Non-pigmented ciliary epithelial cell (primary cell): ENCODE measurements around the gene TOP1.
"Not testable (repeated sequence)": the region's sequence is repeated elsewhere in the genome, so short reads cannot be mapped to it uniquely, and the experiment has no call there.

Experiments used
- DNase-seq: peaks from one replicate; pipeline ENCODE4 v3.0.0-alpha.2; 2010; ENCODE audit warnings: low read depth

The TOP1 gene

GRCh38 chr20:41131594-41132387 lies 103.2 kb downstream of the TOP1 start:
- DNase-seq = no peak

GRCh38 chr20:41132388-41132775 lies 103.8 kb downstream of the TOP1 start:
- DNase-seq = not testable (repeated sequence)

- DNase-seq = no peak
Measured at GRCh38 chr20:41133709-41134361, 105.2 kb downstream of the TOP1 start.

- DNase-seq = no peak
Measured at GRCh38 chr20:41134362-41135186, 106.0 kb downstream of the TOP1 start.

GRCh38 chr20:41135187-41135887 lies 106.7 kb downstream of the TOP1 start:
- DNase-seq = no peak

- DNase-seq = no peak
Measured at GRCh38 chr20:41135888-41136679, 107.5 kb downstream of the TOP1 start.

- DNase-seq = no peak
Measured at GRCh38 chr20:41136680-41137613, 108.3 kb downstream of the TOP1 start, which contains the start of gene PLCG1. Gene PLCG1, plus strand, starts transcription at chr20:41137543. Its CDS starts 99 bp downstream, at chr20:41137642.

GRCh38 chr20:41137614-41138474 lies 109.2 kb downstream of the TOP1 start:
- no peak for DNase-seq

GRCh38 chr20:41138475-41139226 lies 110.0 kb downstream of the TOP1 start:
- DNase-seq = no peak

GRCh38 chr20:41139227-41140093 lies 110.8 kb downstream of the TOP1 start:
- DNase-seq = no peak

- DNase-seq = no peak
Measured at GRCh38 chr20:41140226-41141133, 111.9 kb downstream of the TOP1 start.

GRCh38 chr20:41141153-41141815 lies 112.7 kb downstream of the TOP1 start:
- DNase-seq = no peak

- no peak for DNase-seq
Measured at GRCh38 chr20:41142245-41142644, 113.6 kb downstream of the TOP1 start.

- no peak for DNase-seq
Measured at GRCh38 chr20:41142919-41143318, 114.3 kb downstream of the TOP1 start.

GRCh38 chr20:41143354-41143753 lies 114.7 kb downstream of the TOP1 start:
- DNase-seq = no peak

- DNase-seq = no peak
Measured at GRCh38 chr20:41145317-41145716, 116.7 kb downstream of the TOP1 start.
